DOHH2 (cell line): ENCODE data around the gene CELF5.
"Not testable (repeated sequence)": the region's sequence is repeated elsewhere in the genome, so short reads cannot be mapped to it uniquely, and the experiment has no call there.

ENCODE experiments used
- H3F3A ChIP-seq: fragments of 200-600 bp; sonication (generic), shearing (Covaris generic); 2 replicates; pipeline ENCODE4 v1.6.0; 2016; ENCODE audit warnings: antibody characterized with exemption, mild to moderate bottlenecking; ENCODE audit not compliant: control insufficient read depth, insufficient read depth
- H3K27ac ChIP-seq: fragments of 200-600 bp; sonication (generic); 2 replicates; pipeline ENCODE4 v1.5.1; 2014; ENCODE audit warnings: low read depth, mild to moderate bottlenecking, low read length, moderate library complexity
- H3K27me3 ChIP-seq: fragments of 200-600 bp; sonication (generic); 2 replicates; pipeline ENCODE4 v1.6.1; 2014; ENCODE audit warnings: mild to moderate bottlenecking, low read length, mixed read lengths; ENCODE audit not compliant: control insufficient read depth
- H3K36me3 ChIP-seq: fragments of 200-600 bp; sonication (generic); 2 replicates; pipeline ENCODE4 v1.6.1; 2014; ENCODE audit warnings: mild to moderate bottlenecking, low read length, moderate library complexity, mixed read lengths; ENCODE audit not compliant: control insufficient read depth
- H3K4me1 ChIP-seq: fragments of 200-600 bp; sonication (generic); 2 replicates; pipeline ENCODE4 v1.6.1; 2014; ENCODE audit warnings: mild to moderate bottlenecking, low read length, mixed read lengths; ENCODE audit not compliant: control insufficient read depth
- H3K4me2 ChIP-seq: fragments of 200-600 bp; sonication (generic); 2 replicates; pipeline ENCODE4 v1.6.0; 2014; ENCODE audit warnings: mild to moderate bottlenecking, low read length, moderate library complexity
- H3K4me3 ChIP-seq: fragments of 200-600 bp; sonication (generic); 2 replicates; pipeline ENCODE4 v1.5.1; 2014; ENCODE audit warnings: mild to moderate bottlenecking, low read length, mixed read lengths
- H3K79me2 ChIP-seq: fragments of 200-600 bp; sonication (generic); 2 replicates; pipeline ENCODE4 v1.6.1; 2014; ENCODE audit warnings: mild to moderate bottlenecking, low read length, mixed read lengths; ENCODE audit not compliant: control insufficient read depth
- H3K9me2 ChIP-seq: fragments of 200-600 bp; sonication (generic); replicated peaks from 2 replicates; pipeline ENCODE4 v1.6.1; 2014; ENCODE audit warnings: mild to moderate bottlenecking, low read length, mixed read lengths; ENCODE audit not compliant: control insufficient read depth
- H3K9me3 ChIP-seq: fragments of 200-600 bp; sonication (generic); 2 replicates; pipeline ENCODE4 v1.6.1; 2014; ENCODE audit warnings: antibody characterized with exemption, low read length, mixed read lengths; ENCODE audit not compliant: control insufficient read depth, insufficient read depth
- H4K20me1 ChIP-seq: fragments of 200-600 bp; sonication (generic); 2 replicates; pipeline ENCODE4 v1.6.0; 2014; ENCODE audit warnings: low read depth, mild to moderate bottlenecking, antibody characterized with exemption, low read length, moderate library complexity; ENCODE audit not compliant: control insufficient read depth, insufficient read depth
- EZH2phosphoT487 ChIP-seq: fragments of 200-600 bp; sonication (generic); IDR thresholded peaks from 2 replicates; pipeline ENCODE4 v1.6.1; 2017; ENCODE audit warnings: borderline replicate concordance, mild to moderate bottlenecking, antibody characterized with exemption, low read length, moderate library complexity, mixed read lengths
- TF ChIP-seq, protein P1 (sequence below): fragments of 200-600 bp; sonication (generic); IDR thresholded peaks from one replicate; pipeline ENCODE4 v1.5.1; 2014; ENCODE audit warnings: antibody characterized with exemption, mild to moderate bottlenecking, low read depth, low read length; ENCODE audit not compliant: poor library complexity, severe bottlenecking

Gene CELF5

DNA sequence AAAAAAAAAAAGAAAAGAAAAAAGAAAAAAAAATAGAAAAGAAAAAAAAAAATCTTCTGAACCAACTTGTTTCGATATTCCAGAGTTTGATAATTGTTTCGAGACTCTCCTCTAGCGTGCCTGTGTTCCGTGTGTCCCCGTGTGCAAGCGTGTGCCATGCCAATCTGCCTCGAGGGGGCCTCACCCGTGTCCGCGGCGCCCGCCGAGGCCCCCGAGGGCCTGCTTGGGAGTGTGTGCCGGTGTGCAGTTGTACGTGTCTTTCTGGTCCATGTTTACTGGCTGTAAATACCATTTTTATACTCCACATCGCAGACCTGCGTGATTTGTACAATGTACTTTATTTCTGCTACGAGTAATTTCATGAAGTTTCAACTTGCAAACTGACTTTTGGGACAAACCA is 72.0 kb downstream of the CELF5 start:
- no peaks in the 10 kb centered on the region for H3K27me3 ChIP-seq

DNA sequence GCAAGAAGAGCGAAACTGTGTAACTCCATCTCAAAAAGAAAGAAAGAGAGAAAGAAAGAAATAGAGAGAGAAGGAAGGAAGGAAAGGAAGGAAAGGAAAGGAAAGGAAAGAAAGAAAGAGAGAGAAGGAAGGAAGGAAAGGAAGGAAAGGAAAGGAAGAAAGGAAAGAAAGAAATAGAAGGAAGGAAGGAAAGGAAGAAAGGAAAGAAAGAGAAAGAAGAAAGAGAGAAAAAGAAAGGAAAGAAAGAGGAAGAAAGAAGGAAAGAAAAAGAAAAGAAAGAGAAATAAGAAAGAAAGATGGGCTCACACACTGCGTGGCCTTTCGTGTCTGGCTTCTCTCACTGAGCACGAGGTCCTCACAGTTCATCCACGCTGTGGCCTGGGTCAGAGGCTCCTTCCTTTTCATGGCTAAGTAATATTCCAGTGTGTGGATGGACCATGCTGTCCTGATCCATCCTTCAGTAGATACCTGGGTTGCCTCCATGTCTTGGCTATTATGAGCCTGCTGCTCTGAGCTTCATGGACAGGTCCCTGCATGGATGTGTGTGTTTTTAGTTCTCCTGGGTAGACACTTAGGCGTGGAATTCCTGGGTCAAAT is 74.5 kb downstream of the CELF5 start:
- H4K20me1 ChIP-seq = no peaks in the 10 kb centered on the region
- H3K4me3 ChIP-seq = no peak overlapping the region
- TF ChIP-seq, protein P1, sequence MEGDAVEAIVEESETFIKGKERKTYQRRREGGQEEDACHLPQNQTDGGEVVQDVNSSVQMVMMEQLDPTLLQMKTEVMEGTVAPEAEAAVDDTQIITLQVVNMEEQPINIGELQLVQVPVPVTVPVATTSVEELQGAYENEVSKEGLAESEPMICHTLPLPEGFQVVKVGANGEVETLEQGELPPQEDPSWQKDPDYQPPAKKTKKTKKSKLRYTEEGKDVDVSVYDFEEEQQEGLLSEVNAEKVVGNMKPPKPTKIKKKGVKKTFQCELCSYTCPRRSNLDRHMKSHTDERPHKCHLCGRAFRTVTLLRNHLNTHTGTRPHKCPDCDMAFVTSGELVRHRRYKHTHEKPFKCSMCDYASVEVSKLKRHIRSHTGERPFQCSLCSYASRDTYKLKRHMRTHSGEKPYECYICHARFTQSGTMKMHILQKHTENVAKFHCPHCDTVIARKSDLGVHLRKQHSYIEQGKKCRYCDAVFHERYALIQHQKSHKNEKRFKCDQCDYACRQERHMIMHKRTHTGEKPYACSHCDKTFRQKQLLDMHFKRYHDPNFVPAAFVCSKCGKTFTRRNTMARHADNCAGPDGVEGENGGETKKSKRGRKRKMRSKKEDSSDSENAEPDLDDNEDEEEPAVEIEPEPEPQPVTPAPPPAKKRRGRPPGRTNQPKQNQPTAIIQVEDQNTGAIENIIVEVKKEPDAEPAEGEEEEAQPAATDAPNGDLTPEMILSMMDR = no peak
- no peak for TF ChIP-seq EZH2phosphoT487
- H3K27ac ChIP-seq = no peak overlapping the region
- no peak overlapping the region for H3K4me2 ChIP-seq
- H3K4me1 ChIP-seq = no peaks in the 10 kb centered on the region
- no peaks in the 10 kb centered on the region for H3K9me2 ChIP-seq
- H3F3A ChIP-seq = no peaks in the 10 kb centered on the region
- no peaks in the 10 kb centered on the region for H3K79me2 ChIP-seq
- H3K9me3 ChIP-seq = peaks cover 5% of the 10 kb centered on the region; the same call in 1 of the 2 replicates
- H3K27me3 ChIP-seq = no peaks in the 10 kb centered on the region
- no peaks in the 10 kb centered on the region for H3K36me3 ChIP-seq

More for the DNA sequence above, 72.0 kb downstream of the CELF5 start:
- Histone ChIP-seq H3K4me3 (no peak overlapping the region), H3K9me3 (no peaks in the 10 kb centered on the region), H3K4me2 (no peak overlapping the region), H3K79me2 (no peaks in the 10 kb centered on the region), H3K4me1 (no peaks in the 10 kb centered on the region), H3K27ac (no peak overlapping the region), H3K9me2 (no peaks in the 10 kb centered on the region), H4K20me1 (no peaks in the 10 kb centered on the region), H3F3A (no peaks in the 10 kb centered on the region), H3K36me3 (no peaks in the 10 kb centered on the region)
- TF ChIP-seq, protein P1 = no peak
- TF ChIP-seq EZH2phosphoT487 = no peak

DNA sequence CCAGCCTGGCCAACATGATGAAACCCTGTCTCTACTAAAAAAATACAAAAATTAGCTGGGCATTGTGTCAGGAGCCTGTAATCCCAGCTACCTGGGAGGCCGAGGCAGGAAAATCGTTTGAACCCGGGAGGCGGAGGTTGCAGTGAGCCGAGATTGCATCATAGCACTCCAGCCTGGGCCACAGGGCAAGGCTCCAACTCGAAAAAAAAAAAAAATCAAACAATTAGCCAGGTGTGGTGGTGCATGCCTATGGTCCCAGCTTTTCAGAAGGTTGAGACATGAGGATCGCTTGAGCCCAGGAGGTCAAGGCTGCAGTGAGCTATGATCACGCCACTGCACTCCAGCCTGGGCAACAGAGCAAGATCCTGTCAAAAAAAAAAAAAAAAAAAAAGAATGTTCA is 76.1 kb downstream of the CELF5 start:
- not testable (repeated sequence) for H3K9me3 ChIP-seq, H3K4me3 ChIP-seq, H3K27ac ChIP-seq

DNA sequence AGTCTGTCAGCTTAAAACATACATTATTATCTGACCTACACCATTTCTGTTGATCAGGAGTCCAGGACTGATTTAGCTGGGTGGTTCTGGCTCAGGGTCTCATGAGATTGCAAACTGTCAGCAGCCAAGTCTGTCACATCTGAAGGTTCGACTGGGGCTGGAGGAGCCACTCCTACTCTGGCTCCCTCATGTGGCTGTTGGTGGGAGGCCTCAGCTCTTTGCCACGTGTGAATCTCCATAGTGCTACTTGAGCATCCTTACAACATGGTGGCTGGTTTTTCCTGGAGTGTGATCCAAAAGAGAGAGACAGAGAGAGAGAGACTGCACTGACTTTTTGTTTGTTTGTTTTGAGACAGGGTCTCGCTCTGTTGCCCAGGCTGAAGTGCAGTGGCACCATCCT is 78.3 kb downstream of the CELF5 start:
- no peak overlapping the region for H3K4me3 ChIP-seq
- no peaks in the 10 kb centered on the region for H3K4me1 ChIP-seq
- H3K9me3 ChIP-seq = peaks cover 5% of the 10 kb centered on the region; the same call in 1 of the 2 replicates
- H3K27ac ChIP-seq = no peak overlapping the region
- H3K36me3 ChIP-seq = no peaks in the 10 kb centered on the region
- no peaks in the 10 kb centered on the region for H3K79me2 ChIP-seq
- no peaks in the 10 kb centered on the region for H3F3A ChIP-seq
- no peaks in the 10 kb centered on the region for H4K20me1 ChIP-seq
- no peaks in the 10 kb centered on the region for H3K27me3 ChIP-seq
- TF ChIP-seq EZH2phosphoT487 = no peak
- TF ChIP-seq, protein P1 = peak; percentile 54
- no peaks in the 10 kb centered on the region for H3K9me2 ChIP-seq
- no peak overlapping the region for H3K4me2 ChIP-seq

More for the DNA sequence above, 76.1 kb downstream of the CELF5 start:
- H3K27me3 ChIP-seq, H3K79me2 ChIP-seq, H3K4me1 ChIP-seq, H3F3A ChIP-seq, H3K4me2 ChIP-seq, H4K20me1 ChIP-seq, H3K9me2 ChIP-seq, H3K36me3 ChIP-seq: not testable (repeated sequence)
